ENCODE measurements around the gene METAP1.
"Not testable (repeated sequence)": the region's sequence is repeated elsewhere in the genome, so short reads cannot be mapped to it uniquely, and the experiment has no call there.

Gene METAP1

GRCh38 chr4:98995183-98996055 is at the start of gene METAP1:
METAP1 (plus strand) TSS chr4:98995721; CDS start chr4:98995754, 33 bp downstream.
- in situ Hi-C loops (cut with MboI; ENCODE audit: low sequenced_read_pairs): no loop called here

GRCh38 chr4:98946359-98946758 is 49.2 kb upstream of the METAP1 start:
- in situ Hi-C loops (cut with MboI; ENCODE audit: low sequenced_read_pairs): no loop called here

- in situ Hi-C loops (cut with MboI; ENCODE audit: low sequenced_read_pairs): no loop called here
Measured at GRCh38 chr4:98950925-98951324, 44.6 kb upstream of the METAP1 start.

GRCh38 chr4:98951710-98952109 is 43.8 kb upstream of the METAP1 start:
- in situ Hi-C loops (cut with MboI; ENCODE audit: low sequenced_read_pairs): no loop called here

GRCh38 chr4:98955229-98955628 is 40.3 kb upstream of the METAP1 start:
- in situ Hi-C loops (cut with MboI; ENCODE audit: low sequenced_read_pairs): no loop called here

- in situ Hi-C loops (cut with MboI; ENCODE audit: low sequenced_read_pairs): no loop called here
Measured at GRCh38 chr4:98958065-98958464, 37.5 kb upstream of the METAP1 start.

- in situ Hi-C loops (cut with MboI; ENCODE audit: low sequenced_read_pairs): no loop called here
Measured at GRCh38 chr4:98959411-98959810, 36.1 kb upstream of the METAP1 start.

- in situ Hi-C loops (cut with MboI; ENCODE audit: low sequenced_read_pairs): no loop called here
Measured at GRCh38 chr4:98961770-98962169, 33.8 kb upstream of the METAP1 start.

GRCh38 chr4:98963538-98964433 is 31.7 kb upstream of the METAP1 start:
- in situ Hi-C loops (cut with MboI; ENCODE audit: low sequenced_read_pairs): no loop called here

GRCh38 chr4:98966926-98967325 is 28.6 kb upstream of the METAP1 start:
- in situ Hi-C loops (cut with MboI; ENCODE audit: low sequenced_read_pairs): no loop called here

- in situ Hi-C loops (cut with MboI; ENCODE audit: low sequenced_read_pairs): no loop called here
Measured at GRCh38 chr4:98967786-98968329, 27.7 kb upstream of the METAP1 start.

- in situ Hi-C loops (cut with MboI; ENCODE audit: low sequenced_read_pairs): no loop called here
Measured at GRCh38 chr4:98969878-98970785, 25.4 kb upstream of the METAP1 start.

- in situ Hi-C loops (cut with MboI; ENCODE audit: low sequenced_read_pairs): no loop called here
Measured at GRCh38 chr4:98976716-98977115, 18.8 kb upstream of the METAP1 start.

GRCh38 chr4:98977557-98977956 is 18.0 kb upstream of the METAP1 start:
- in situ Hi-C loops (cut with MboI; ENCODE audit: low sequenced_read_pairs): no loop called here

GRCh38 chr4:98987720-98988119 is 7.8 kb upstream of the METAP1 start:
- in situ Hi-C loops (cut with MboI; ENCODE audit: low sequenced_read_pairs): no loop called here

GRCh38 chr4:98992835-98993234 is 2.7 kb upstream of the METAP1 start:
- in situ Hi-C loops (cut with MboI; ENCODE audit: low sequenced_read_pairs): not testable (repeated sequence)

GRCh38 chr4:98993419-98994071 is 2.0 kb upstream of the METAP1 start:
- in situ Hi-C loops (cut with MboI; ENCODE audit: low sequenced_read_pairs): no loop called here

- in situ Hi-C loops (cut with MboI; ENCODE audit: low sequenced_read_pairs): no loop called here
Measured at GRCh38 chr4:98994474-98995182, 893 bp upstream of the METAP1 start.

- in situ Hi-C loops (cut with MboI; ENCODE audit: low sequenced_read_pairs): no loop called here
Measured at GRCh38 chr4:98996056-98996764, 689 bp downstream of the METAP1 start.

Data from HL-60/S4 (cell line).